ENCODE measurements around the gene VAV1.
"Not testable (repeated sequence)": the region's sequence is repeated elsewhere in the genome, so short reads cannot be mapped to it uniquely, and the experiment has no call there.

Gene VAV1

DNA sequence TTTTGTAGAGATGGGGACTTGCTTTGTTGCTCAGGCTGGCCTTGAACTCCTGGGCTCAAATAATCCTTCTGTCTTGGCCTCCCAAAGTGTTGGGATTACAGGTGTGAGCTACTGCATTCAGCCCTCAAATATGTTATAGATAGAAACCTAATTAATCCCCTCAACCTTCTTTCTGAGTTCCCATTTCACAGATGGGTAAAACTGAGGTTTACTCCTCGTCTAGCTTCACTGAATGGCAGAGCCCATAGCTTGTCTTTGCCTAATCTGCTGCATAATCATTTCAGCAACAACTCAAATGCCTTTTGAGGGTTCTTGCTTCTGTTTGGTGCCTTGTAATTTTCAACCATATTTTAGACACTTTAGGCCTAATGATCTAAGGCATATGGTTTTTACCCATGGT lies 78.9 kb downstream of the VAV1 start:
- no peak for DNase-seq (ENCODE audit: low read depth, low spot score)

- DNase-seq (ENCODE audit: low read depth, low spot score), result no peak
Observed at GRCh38 chr19:6852001-6852400, 79.5 kb downstream of the VAV1 start.

DNA sequence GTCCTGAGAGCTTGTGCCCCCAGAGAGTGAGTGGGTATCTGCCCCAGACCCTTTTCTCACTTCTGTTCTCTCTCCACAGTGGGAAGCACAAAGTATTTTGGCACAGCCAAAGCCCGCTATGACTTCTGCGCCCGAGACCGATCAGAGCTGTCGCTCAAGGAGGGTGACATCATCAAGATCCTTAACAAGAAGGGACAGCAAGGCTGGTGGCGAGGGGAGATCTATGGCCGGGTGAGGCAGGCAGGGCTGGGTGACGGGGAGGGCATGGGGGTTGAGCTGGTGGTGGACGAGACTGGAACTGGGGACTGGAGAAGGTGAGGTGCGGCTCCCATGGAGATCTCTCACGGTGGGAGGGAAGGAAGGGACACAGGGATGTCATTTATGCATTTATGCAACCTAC lies 81.4 kb downstream of the VAV1 start:
- DNase-seq (ENCODE audit: low read depth, low spot score), result no peak

DNA sequence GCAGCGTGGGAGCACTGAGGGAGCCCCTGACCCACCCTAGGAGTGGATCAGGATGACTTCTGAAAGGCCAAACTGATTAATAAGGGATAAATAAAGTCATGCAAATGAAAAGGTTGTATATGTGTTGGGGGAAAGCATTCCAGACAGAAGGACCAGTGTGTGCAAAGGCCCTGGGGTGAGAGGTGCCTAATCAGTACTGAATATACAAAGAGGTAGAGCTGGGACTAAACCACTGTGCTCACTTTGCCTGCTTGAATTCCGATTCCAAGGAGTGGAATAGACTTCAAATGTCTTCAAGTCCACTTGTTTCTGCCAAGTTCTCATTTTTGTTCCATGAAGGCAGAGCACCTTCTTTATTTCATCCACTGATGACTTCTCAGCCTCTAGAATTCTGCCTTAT lies 82.2 kb downstream of the VAV1 start:
- DNase-seq (ENCODE audit: low read depth, low spot score), result no peak

DNA sequence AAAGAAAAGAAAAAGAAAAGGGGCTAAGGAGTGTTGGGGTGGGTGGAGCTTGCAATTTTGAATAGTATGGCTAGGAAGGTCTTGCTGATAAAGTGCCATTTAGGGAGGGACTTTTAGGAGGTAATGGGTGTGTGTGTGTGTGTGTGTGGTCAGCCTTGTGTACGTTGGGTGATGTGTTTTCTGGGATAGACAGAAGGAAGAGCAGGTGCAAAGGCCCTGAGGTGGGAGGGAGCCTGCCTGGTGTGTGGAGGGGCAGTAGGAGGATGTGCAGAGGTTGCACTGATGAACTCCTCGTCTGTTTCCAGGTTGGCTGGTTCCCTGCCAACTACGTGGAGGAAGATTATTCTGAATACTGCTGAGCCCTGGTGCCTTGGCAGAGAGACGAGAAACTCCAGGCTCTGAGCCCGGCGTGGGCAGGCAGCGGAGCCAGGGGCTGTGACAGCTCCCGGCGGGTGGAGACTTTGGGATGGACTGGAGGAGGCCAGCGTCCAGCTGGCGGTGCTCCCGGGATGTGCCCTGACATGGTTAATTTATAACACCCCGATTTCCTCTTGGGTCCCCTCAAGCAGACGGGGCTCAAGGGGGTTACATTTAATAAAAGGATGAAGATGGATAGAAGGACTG lies 84.4 kb downstream of the VAV1 start:
- no peak for DNase-seq (ENCODE audit: low read depth, low spot score)

DNA sequence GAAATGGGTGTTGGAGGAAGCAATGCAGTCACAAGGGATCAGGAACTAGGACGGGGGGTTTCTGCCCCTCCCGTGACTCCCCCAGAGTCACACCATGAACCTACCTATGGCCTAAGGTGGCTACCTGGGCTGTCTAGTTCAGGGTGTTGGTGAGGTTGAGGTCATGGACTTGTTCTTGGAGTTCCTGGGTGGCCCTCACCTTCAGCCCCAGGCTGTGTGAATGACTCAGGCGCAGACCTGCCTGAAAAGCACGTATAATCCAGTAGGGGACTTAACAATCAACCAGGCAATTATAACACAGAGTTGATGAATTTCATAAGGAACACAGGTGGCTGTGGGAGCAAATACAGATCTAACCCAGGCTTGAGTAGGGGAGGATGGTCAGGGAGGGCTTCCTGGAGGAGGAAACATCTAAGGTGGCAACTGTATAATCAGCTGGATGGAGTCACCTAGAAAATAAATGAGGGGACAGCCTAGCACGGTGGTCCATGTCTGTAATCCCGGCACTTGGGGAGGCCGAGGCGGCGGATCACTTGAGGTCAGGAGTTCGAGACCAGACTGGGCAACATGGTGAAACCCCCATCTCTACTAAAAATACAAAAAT lies 89.3 kb downstream of the VAV1 start:
- no peak for DNase-seq (ENCODE audit: low read depth, low spot score)

DNA sequence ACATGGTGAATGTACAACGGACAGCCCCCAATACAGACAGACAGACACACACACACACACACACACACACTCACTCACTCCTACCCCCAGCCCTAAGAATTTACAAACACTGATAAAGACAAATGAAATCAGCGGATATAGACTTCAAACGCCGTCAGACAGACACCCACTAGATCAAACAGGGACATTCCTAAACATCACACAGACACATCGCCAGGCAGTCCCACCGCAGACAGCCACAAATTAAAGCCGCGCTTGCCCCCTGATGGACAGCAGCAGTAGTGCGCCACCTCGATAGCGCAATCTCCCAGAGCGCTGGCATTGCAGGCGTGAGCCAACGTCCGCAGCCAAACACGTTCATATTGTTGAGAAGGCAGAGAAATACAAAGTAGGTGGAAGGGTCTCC lies 90.2 kb downstream of the VAV1 start:
- peak; percentile 80 for DNase-seq (ENCODE audit: low read depth, low spot score)

DNA sequence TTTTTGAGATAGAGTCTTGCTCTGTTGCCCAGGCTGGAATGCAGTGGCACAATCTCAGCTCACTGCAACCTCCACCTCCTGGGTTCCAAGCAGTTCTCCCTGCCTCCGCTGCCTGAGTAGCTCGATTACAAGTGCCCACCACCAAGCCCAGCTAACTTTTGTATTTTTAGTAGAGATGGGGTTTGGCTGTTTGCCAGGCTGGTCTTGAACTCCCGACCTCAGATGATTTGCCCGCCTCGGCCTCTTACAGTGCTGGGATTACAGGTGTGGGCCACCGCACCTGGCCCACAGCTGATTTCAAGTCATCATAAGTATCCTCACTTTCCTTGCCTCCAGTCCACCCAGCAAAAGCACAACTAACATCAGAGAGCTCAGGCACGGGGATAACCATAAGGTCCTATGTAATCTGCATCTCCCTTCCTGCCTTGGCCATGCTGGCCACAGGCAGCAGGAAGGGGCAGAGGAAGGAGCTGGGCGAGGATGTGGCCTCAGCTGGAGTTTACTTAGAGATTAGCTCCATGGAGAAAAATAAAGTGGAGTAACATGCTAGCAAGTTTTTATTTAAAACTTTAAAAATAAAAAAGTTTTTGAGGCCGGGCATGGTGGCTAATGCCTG lies 91.9 kb downstream of the VAV1 start:
- DNase-seq (ENCODE audit: low read depth, low spot score), result no peak

GRCh38 chr19:6865849-6866248 lies 93.3 kb downstream of the VAV1 start:
- no peak for DNase-seq (ENCODE audit: low read depth, low spot score)

- no peak for DNase-seq (ENCODE audit: low read depth, low spot score)
Observed at GRCh38 chr19:6866741-6867151, 94.2 kb downstream of the VAV1 start.

DNA sequence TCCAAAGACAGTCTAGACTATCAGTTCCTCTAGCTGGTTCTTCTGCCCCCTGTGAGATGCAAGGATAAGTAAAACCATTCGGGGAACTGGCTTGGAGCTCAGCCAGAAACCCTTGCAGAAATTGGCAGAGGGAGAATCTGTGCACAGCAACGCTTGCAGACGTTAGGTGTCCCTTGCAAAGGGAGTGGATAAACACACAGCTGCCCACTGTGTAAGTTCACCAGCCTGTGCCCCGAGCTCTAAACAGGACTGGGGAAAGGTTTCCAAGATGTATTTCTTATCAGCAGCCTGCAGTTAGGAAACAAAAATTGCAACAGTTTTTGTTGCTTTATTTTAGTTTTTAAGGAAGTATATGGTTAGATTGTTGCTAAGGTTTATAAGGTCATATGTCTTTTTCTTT lies 95.8 kb downstream of the VAV1 start:
- DNase-seq (ENCODE audit: low read depth, low spot score), result no peak

DNA sequence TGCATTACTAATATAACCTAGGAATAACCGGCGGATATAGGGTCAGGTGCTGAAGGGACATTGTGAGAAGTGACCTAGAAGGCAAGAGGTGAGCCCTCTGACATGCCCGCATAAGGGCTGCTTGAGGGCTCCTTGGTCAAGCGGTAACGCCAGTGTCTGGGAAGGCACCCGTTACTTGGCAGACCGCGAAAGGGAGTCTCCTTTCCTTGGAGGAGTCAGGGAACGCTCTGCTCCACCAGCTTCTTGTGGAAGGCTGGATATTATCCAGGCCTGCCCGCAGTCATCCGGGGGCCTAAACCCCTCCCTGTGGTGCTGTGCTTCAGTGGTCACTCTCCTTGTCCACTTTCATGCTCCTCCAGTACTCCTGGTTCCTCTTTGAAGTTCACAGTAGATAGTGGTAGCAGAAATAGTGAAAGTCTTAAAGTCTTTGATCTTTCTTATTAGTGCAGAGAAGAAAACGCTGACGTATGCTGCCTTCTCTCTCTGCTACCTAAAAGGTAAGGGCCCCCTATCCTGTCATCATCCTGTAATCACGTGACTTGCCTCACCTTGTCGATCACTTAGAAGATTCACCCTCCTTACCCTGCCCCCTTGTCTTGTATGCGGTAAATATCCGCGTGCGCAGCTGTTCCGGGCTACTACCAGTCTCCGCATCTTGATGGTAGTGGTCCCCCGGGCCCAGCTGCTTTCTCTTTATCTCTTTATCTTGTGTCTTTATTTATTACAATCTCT lies 96.8 kb downstream of the VAV1 start:
- not testable (repeated sequence) for DNase-seq (ENCODE audit: low read depth, low spot score)

- no peak for DNase-seq (ENCODE audit: low read depth, low spot score)
Observed at GRCh38 chr19:6873708-6874431, 101.4 kb downstream of the VAV1 start.

DNA sequence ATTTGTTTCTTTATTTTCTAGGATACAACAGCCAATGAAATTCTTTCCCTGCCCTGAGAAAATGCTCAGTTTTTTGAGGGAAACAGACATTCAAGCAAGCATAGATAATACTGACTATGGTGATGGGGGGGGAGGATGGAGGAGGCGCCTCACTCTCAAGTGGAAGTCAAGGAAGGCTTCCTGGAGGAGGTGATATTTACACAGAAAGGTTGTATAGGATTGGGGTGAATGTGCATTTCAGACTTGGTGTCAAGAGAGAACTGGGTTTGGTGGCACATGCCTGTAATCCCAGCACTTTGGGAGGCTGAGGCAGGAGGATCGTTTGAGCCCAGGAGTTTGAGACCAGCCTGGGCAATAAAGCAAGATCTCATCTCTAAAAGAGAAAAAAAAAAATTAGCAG lies 102.7 kb downstream of the VAV1 start:
- DNase-seq (ENCODE audit: low read depth, low spot score), result no peak

DNA sequence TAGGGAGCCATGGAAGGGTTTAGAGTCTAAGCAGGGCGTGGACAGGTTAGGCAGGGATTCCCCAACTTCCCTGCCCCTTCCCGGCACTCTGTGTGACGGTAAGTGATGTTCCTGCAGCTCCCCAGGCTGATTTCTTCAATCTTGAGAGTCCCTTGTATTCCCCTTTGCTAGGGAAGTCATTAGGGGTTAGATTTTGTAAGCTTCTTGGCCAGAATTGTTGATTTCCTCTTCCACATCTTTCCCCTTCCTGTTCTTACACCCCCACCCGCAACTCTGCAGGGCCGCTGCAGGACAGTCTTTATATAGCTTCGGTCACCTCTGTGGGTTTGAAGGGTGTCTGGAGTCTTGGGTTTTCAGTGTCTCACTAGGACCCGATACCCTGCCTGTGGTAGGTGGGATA lies 104.2 kb downstream of the VAV1 start:
- no peak for DNase-seq (ENCODE audit: low read depth, low spot score)

- DNase-seq (ENCODE audit: low read depth, low spot score), result no peak
Observed at GRCh38 chr19:6877766-6878165, 105.3 kb downstream of the VAV1 start.

- no peak for DNase-seq (ENCODE audit: low read depth, low spot score)
Observed at GRCh38 chr19:6886277-6886897, 113.9 kb downstream of the VAV1 start.

- no peak for DNase-seq (ENCODE audit: low read depth, low spot score)
Observed at GRCh38 chr19:6887316-6887715, 114.8 kb downstream of the VAV1 start, which contains the start of gene ADGRE1. TSS of gene ADGRE1 (plus strand) at chr19:6887579. CDS start at chr19:6887609, 30 bp downstream.

GRCh38 chr19:6888967-6889366 lies 116.5 kb downstream of the VAV1 start:
- no peak for DNase-seq (ENCODE audit: low read depth, low spot score)

DNA sequence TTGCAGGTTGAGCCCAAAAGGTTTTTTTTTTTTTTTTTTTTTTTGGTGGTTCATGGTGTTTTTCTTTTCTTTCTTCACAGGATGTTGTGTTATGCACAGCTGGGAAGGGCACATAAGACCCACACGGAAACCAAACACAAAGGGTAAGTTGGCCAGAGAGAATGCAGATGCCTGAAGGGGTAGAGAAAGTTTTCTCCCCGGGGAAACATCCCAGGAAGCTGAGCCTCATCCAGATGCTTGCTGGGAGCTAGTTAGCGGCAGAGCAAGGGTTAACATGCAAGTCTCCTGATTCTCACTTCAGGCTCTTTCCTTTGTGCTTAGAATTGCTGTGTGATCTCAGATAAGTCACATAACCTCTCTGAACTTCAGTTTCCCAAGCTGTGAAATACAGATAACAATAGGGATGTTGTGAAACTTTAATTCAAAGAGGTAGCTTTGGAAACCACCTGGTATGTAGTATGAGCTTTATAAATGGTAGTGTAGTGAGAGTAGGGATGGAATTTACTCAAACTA lies 117.9 kb downstream of the VAV1 start:
- no peak for DNase-seq (ENCODE audit: low read depth, low spot score)

DNA sequence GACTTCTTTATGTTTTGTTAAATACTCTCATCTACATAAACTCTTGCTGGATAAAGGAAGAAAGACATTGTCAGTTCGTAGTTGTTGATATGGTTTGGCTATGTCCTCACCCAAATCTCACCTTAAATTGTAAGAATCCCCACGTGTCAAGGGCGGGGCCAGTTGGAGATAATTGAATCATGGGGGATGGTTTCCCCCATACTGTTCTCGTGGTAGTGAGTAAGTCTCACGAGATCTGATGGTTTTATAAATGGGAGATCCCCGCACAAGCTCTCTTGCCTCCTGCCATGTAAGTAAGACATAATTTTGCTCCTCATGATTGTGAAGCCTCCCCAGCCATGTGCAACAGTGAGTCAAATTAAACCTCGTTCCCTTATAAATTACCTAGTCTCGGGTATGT lies 118.4 kb downstream of the VAV1 start:
- DNase-seq (ENCODE audit: low read depth, low spot score), result no peak
